HepG2 (cell line): ENCODE measurements around the gene MFF. TPM values are rescaled to one million over a fixed set of nuclear protein-coding genes. Genes with fewer than 3 reads are reported as not detected.

Source experiments
- CREB1 ChIP-seq, 2 experiments: fragments of 450-650 bp in 1 of 2; IDR thresholded peaks; 2 replicates each; pipeline ENCODE4 v1.6.1; 2016 to 2017; ENCODE audit warnings: control low read depth in 1 of 2, mild to moderate bottlenecking in 1 of 2, missing compliant biosample characterization in 1 of 2, missing genetic modification characterization in 1 of 2
- DNMT1 ChIP-seq: sonication (generic); formaldehyde crosslinking; IDR thresholded peaks from 2 replicates; pipeline ENCODE4 v1.5.1; 2020; ENCODE audit warnings: mild to moderate bottlenecking, missing genetic modification reagents
- DPF2 ChIP-seq: sonication (generic); formaldehyde crosslinking; IDR thresholded peaks from 2 replicates; pipeline ENCODE4 v1.4.0; 2020; ENCODE audit warnings: mild to moderate bottlenecking, low read depth, missing genetic modification reagents, borderline replicate concordance
- ETS1 ChIP-seq: sonication (generic); formaldehyde crosslinking; IDR thresholded peaks from 2 replicates; pipeline ENCODE4 v1.4.0; 2020; ENCODE audit warnings: missing genetic modification reagents
- GATAD1 ChIP-seq: IDR thresholded peaks from 2 replicates; pipeline ENCODE4 v1.6.1; 2016; ENCODE audit warnings: missing genetic modification reagents, missing compliant biosample characterization
- GRHL1 ChIP-seq: sonication (generic); formaldehyde crosslinking; conservative IDR thresholded peaks from 2 replicates; pipeline ENCODE4 v1.8.0; 2022; ENCODE audit warnings: missing genetic modification reagents
- HMG20A ChIP-seq: IDR thresholded peaks from 2 replicates; pipeline ENCODE4 v1.6.1; 2016; ENCODE audit warnings: borderline replicate concordance
- IKZF1 ChIP-seq: fragments of 450-650 bp; IDR thresholded peaks from 2 replicates; pipeline ENCODE4 v1.7.1; 2016
- IKZF4 ChIP-seq: sonication (generic); formaldehyde crosslinking; IDR thresholded peaks from 2 replicates; pipeline ENCODE4 v1.5.1; 2020; ENCODE audit warnings: borderline replicate concordance, mild to moderate bottlenecking, low read depth, missing genetic modification reagents; ENCODE audit errors: not compliant biosample characterization
- KLF15 ChIP-seq: sonication (generic); formaldehyde crosslinking; IDR thresholded peaks from 2 replicates; pipeline ENCODE4 v1.8.1; 2023; ENCODE audit warnings: borderline replicate concordance, mild to moderate bottlenecking, inconsistent platforms, missing genetic modification reagents, mixed read lengths
- MLLT10 ChIP-seq: sonication (generic); formaldehyde crosslinking; IDR thresholded peaks from 2 replicates; pipeline ENCODE4 v1.4.0; 2020; ENCODE audit warnings: missing genetic modification reagents
- PHF5A ChIP-seq: IDR thresholded peaks from one replicate; pipeline ENCODE4 v1.6.1; 2018; ENCODE audit warnings: low read depth, missing genetic modification reagents; ENCODE audit not compliant: unreplicated experiment
- RARG ChIP-seq: sonication (generic); formaldehyde crosslinking; IDR thresholded peaks from 2 replicates; pipeline ENCODE4 v1.4.0; 2020; ENCODE audit warnings: low read depth, mild to moderate bottlenecking, missing genetic modification reagents
- RBFOX2 ChIP-seq: fragments of 200-400 bp; formaldehyde crosslinking; IDR thresholded peaks from 2 replicates; pipeline ENCODE4 v1.6.1; 2017; ENCODE audit warnings: low read depth, mild to moderate bottlenecking, low read length
- REPIN1 ChIP-seq: sonication (generic); formaldehyde crosslinking; IDR thresholded peaks from 2 replicates; pipeline ENCODE4 v1.8.0; 2022; ENCODE audit warnings: missing genetic modification reagents, low read depth, mild to moderate bottlenecking, borderline replicate concordance
- RNF2 ChIP-seq: fragments of 450-650 bp; conservative IDR thresholded peaks from 2 replicates; pipeline ENCODE4 v1.6.1; 2016; ENCODE audit warnings: low read depth
- SNRNP70 ChIP-seq: fragments of 200-400 bp; formaldehyde crosslinking; IDR thresholded peaks from 2 replicates; pipeline ENCODE4 v1.6.1; 2017; ENCODE audit warnings: mild to moderate bottlenecking, low read depth, low read length, moderate library complexity
- SRY ChIP-seq: sonication (generic); formaldehyde crosslinking; IDR thresholded peaks from 2 replicates; pipeline ENCODE4 v1.8.0; 2022; ENCODE audit warnings: mild to moderate bottlenecking, missing genetic modification reagents
- ZEB1 ChIP-seq: IDR thresholded peaks from 2 replicates; pipeline ENCODE4 v1.6.1; 2012; ENCODE audit warnings: mild to moderate bottlenecking, low read depth, inconsistent platforms; ENCODE audit not compliant: insufficient replicate concordance
- ZNF12 ChIP-seq: sonication (generic); formaldehyde crosslinking; IDR thresholded peaks from 2 replicates; pipeline ENCODE4 v1.5.0; 2020; ENCODE audit warnings: missing genetic modification reagents
- ZNF205 ChIP-seq: IDR thresholded peaks from 2 replicates; pipeline ENCODE4 v1.6.1; 2018; ENCODE audit warnings: missing biosample characterization, missing genetic modification reagents
- ZNF501 ChIP-seq: sonication (generic); formaldehyde crosslinking; IDR thresholded peaks from 2 replicates; pipeline ENCODE4 v1.5.1; 2020; ENCODE audit warnings: mild to moderate bottlenecking, moderate library complexity, missing genetic modification reagents
- ZNF678 ChIP-seq: sonication (generic); formaldehyde crosslinking; IDR thresholded peaks from 2 replicates; pipeline ENCODE4 v1.4.0; 2020; ENCODE audit warnings: mild to moderate bottlenecking, missing genetic modification reagents
- ZNF737 ChIP-seq: sonication (generic); formaldehyde crosslinking; IDR thresholded peaks from 2 replicates; pipeline ENCODE4 v1.5.0; 2020; ENCODE audit warnings: missing genetic modification reagents, mild to moderate bottlenecking, borderline replicate concordance
- ZNF749 ChIP-seq: sonication (generic); formaldehyde crosslinking; IDR thresholded peaks from 2 replicates; pipeline ENCODE4 v1.8.0; 2022; ENCODE audit warnings: mild to moderate bottlenecking, missing genetic modification reagents, moderate library complexity, borderline replicate concordance
- ZNF792 ChIP-seq: IDR thresholded peaks from 2 replicates; pipeline ENCODE4 v1.6.1; 2016
- polyA plus RNA-seq, 8 experiments: library from polyadenylated mRNA; depleted of rRNA in 3 of 8; stranded (reverse) in 7 of 8; unstranded in 1 of 8; fragments of >200 nt; fragmentation: Illumina TruSeq in 4 of 8; extraction: Trizol in 4 of 8; gene quantifications; 2 replicates each; pipeline versions ENCODE4 v1.2.1 to v1.2.3, GENCODE V29; 2011 to 2016; ENCODE audit warnings: low read depth in 4 of 8, missing spikeins in 1 of 8, mixed read lengths in 1 of 8; ENCODE audit not compliant: insufficient read depth in 1 of 8
- total RNA-seq, 5 experiments: library from RNA; depleted of rRNA; stranded (reverse); fragments of >200 nt; fragmentation: Illumina TruSeq; extraction: Trizol; gene quantifications; 2 replicates each; pipeline ENCODE4 v1.2.3, GENCODE V29; 2016; ENCODE audit warnings: low read depth in 1 of 5
- TF ChIP-seq, protein P1 (sequence below): sonication (generic); formaldehyde crosslinking; IDR thresholded peaks from 2 replicates; pipeline ENCODE4 v1.5.0; 2020; ENCODE audit warnings: mild to moderate bottlenecking, missing genetic modification reagents

Gene MFF
- total and polyA plus RNA-seq, 2 of the 13 experiments (the other 11 are each of a cell fraction or from before 2014, with no cell fraction given): 81.9 to 156 TPM

DNA sequence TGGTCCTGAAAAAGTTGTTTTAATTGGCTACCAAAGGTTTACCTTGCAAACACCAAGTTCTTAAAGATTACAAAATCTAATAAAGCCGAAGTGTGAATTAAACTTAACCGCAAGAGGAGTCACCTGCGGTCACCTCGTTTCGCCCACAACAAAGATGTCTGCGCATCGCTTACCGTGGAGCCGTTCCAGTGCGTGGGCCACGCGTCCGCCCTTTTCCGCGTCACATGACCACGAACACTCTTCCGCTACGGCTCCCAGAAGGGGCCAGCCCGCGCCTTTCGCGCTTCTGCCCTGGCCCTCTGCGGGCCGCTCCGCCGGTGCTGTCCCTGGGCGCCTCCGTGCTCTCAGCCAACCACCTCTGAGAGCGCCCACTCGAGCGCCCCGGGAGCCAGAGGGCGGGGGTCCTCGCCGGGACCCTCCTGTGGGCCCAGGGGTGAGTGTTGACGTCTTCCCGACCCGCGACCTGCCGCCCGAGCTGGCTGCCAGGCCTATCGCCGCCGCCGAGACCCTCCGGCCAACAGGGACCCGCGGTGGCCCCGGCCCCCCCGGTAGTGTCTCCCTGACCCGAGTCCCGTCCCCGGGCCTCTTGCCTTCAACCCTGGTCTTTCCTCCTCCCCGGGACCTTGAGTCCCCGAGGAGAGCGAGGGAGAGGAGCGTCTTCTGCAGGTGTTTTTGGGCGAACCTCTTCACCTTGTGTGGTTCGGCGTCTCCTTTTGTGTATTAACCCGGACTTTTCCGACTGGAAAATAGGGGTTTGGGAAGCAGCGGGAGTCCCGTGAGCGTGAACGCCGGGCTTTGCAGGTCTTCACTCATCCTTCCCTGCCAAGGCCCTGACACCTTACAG, at the start of gene MFF (continued):
- TF ChIP-seq DPF2 (0 out of 2 replicates have a peak, but pooled peaks have one; percentile 42), IKZF1 (no peak), SNRNP70 (no peak), KLF15 (CRISPR knock-in tag) (peak; percentile 78), ZNF205 (CRISPR knock-in tag) (peak; percentile 89), REPIN1 (CRISPR knock-in tag) (peak; percentile 96), ZNF737 (CRISPR knock-in tag) (no peak), IKZF4 (CRISPR knock-in tag) (peak; percentile 79), RNF2 (peak; percentile 99), HMG20A (CRISPR knock-in tag) (no peak), SRY (CRISPR knock-in tag) (0 out of 2 replicates have a peak, but pooled peaks have one; percentile 20), ZNF501 (CRISPR knock-in tag) (peak; percentile 97), ZNF12 (peak; percentile 89), PHF5A (CRISPR knock-in tag) (peak; percentile 65), ETS1 (CRISPR knock-in tag) (0 out of 2 replicates have a peak, but pooled peaks have one; percentile 88), RBFOX2 (peak; percentile 99), ZNF678 (CRISPR knock-in tag) (peak; percentile 97; the same call in 1 of the 2 replicates), GATAD1 (CRISPR knock-in tag) (peak; percentile 95), MLLT10 (CRISPR knock-in tag) (peak; percentile 57; the same call in 1 of the 2 replicates), ZEB1 (peak; percentile 28), RARG (CRISPR knock-in tag) (no peak), CREB1 (IDR thresholded peaks at IDR 0.05) (peak; percentile 90), CREB1 (CRISPR knock-in tag; IDR thresholded peaks at IDR 0.05) (peak; percentile 91), ZNF749 (CRISPR knock-in tag) (peak; percentile 98), DNMT1 (CRISPR knock-in tag) (peak; percentile 95; the same call in 1 of the 2 replicates), GRHL1 (CRISPR knock-in tag) (no peak), ZNF792 (CRISPR knock-in tag) (peak; percentile 98)
- TF ChIP-seq, protein P1, sequence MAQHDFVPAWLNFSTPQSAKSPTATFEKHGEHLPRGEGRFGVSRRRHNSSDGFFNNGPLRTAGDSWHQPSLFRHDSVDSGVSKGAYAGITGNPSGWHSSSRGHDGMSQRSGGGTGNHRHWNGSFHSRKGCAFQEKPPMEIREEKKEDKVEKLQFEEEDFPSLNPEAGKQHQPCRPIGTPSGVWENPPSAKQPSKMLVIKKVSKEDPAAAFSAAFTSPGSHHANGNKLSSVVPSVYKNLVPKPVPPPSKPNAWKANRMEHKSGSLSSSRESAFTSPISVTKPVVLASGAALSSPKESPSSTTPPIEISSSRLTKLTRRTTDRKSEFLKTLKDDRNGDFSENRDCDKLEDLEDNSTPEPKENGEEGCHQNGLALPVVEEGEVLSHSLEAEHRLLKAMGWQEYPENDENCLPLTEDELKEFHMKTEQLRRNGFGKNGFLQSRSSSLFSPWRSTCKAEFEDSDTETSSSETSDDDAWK: no peak
